Measurements from ENCODE around the gene DAZAP1. TPM values are rescaled to one million over a fixed set of nuclear protein-coding genes. Genes with fewer than 3 reads are reported as not detected.

DAZAP1 gene
- total RNA-seq, result 10 to 100 TPM; 34.9 to 76.9 TPM

GRCh38 chr19:1407528-1408299 lies at the start of gene DAZAP1:
DAZAP1 (plus strand) TSS chr19:1407586; CDS start chr19:1407774, 188 bp downstream.
- no peak for TF ChIP-seq CTCF (IDR thresholded peaks at IDR 0.05)
- peak within 1 kb of the TSS; percentile 88 to 96 for H3K27ac ChIP-seq
- peaks cover 28 to 46% of the 10 kb centered on the region in 2 donors for H3K4me1 ChIP-seq (ENCODE audit: control insufficient read depth in 1 of 2, low read depth in 2 of 2)
- no peaks in the 10 kb centered on the region for H3K9me3 ChIP-seq
- DNase-seq (ENCODE audit: low spot score), result no peak
- H3K4me3 ChIP-seq, result peak within 1 kb of the TSS; percentile 99
- no peaks in the 10 kb centered on the region for H3K36me3 ChIP-seq
- H3K27me3 ChIP-seq (replicated peaks; ENCODE audit: insufficient read depth), result no peaks in the 10 kb centered on the region
- ATAC-seq (ENCODE audit: insufficient number of reproducible peaks, low FRiP score, low read depth), result no peak

- no peak for TF ChIP-seq CTCF (IDR thresholded peaks at IDR 0.05)
- ATAC-seq (ENCODE audit: insufficient number of reproducible peaks, low FRiP score, low read depth) (no peak), DNase-seq (ENCODE audit: low spot score) (no peak)
- peaks cover 12 to 61% of the 10 kb centered on the region in 2 donors for H3K4me1 ChIP-seq (ENCODE audit: control insufficient read depth in 1 of 2, low read depth in 2 of 2)
- H3K36me3 ChIP-seq, result peaks cover 15% of the 10 kb centered on the region
- H3K27me3 ChIP-seq (replicated peaks; ENCODE audit: insufficient read depth), result no peaks in the 10 kb centered on the region
- no peaks in the 10 kb centered on the region for H3K9me3 ChIP-seq
- H3K4me3 ChIP-seq, result peak overlapping the region; percentile 58
- peak overlapping the region; percentile 65 to 71 for H3K27ac ChIP-seq
Observed at GRCh38 chr19:1360126-1360817, 47.1 kb upstream of the DAZAP1 start.

GRCh38 chr19:1360818-1361461 lies 46.4 kb upstream of the DAZAP1 start:
- ATAC-seq (ENCODE audit: insufficient number of reproducible peaks, low FRiP score, low read depth) (no peak), DNase-seq (ENCODE audit: low spot score) (no peak)
- TF ChIP-seq CTCF (IDR thresholded peaks at IDR 0.05), result no peak
- Histone ChIP-seq H3K36me3 (peaks cover 19% of the 10 kb centered on the region), H3K4me3 (peak overlapping the region; percentile 58), H3K27ac (peak overlapping the region; percentile 65 to 71), H3K4me1 (ENCODE audit: control insufficient read depth in 1 of 2, low read depth in 2 of 2) (peaks cover 12 to 57% of the 10 kb centered on the region in 2 donors), H3K9me3 (no peaks in the 10 kb centered on the region), H3K27me3 (replicated peaks; ENCODE audit: insufficient read depth) (no peaks in the 10 kb centered on the region)

- Histone ChIP-seq H3K4me1 (ENCODE audit: control insufficient read depth in 1 of 2, low read depth in 2 of 2) (peaks cover 8 to 48% of the 10 kb centered on the region in 2 donors), H3K4me3 (peak overlapping the region; percentile 58), H3K27ac (peak overlapping the region; percentile 65 to 71), H3K27me3 (replicated peaks; ENCODE audit: insufficient read depth) (no peaks in the 10 kb centered on the region), H3K36me3 (peaks cover 28% of the 10 kb centered on the region), H3K9me3 (no peaks in the 10 kb centered on the region)
- DNase-seq (ENCODE audit: low spot score) (no peak), ATAC-seq (ENCODE audit: insufficient number of reproducible peaks, low FRiP score, low read depth) (no peak)
- no peak for TF ChIP-seq CTCF (IDR thresholded peaks at IDR 0.05)
Observed at GRCh38 chr19:1361601-1362386, 45.6 kb upstream of the DAZAP1 start.

All from thoracic aorta (tissue), 2 donors.